ENCODE data around the gene NDUFB6.

NDUFB6 gene

DNA sequence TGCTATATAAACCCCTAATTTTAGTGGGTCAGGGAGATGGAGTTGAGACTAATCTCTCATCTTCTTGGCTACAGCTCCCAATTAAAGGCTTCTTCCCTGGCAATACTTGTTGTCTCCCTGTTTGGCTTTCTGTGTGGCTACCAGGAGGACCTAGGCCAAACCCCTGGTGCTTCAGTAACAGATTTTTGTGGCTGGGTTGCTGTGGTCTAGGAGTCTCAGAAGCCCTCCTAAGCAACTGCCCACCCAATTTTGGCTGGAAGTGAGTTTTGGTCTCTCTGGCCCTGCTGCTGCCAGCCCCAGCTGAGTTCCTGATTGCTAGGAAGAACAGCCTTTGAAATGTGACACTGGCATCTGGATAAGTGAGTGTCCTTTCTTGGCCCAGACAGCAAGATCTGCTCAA is 56.7 kb downstream of the NDUFB6 start:
- TF ChIP-seq, protein P1, sequence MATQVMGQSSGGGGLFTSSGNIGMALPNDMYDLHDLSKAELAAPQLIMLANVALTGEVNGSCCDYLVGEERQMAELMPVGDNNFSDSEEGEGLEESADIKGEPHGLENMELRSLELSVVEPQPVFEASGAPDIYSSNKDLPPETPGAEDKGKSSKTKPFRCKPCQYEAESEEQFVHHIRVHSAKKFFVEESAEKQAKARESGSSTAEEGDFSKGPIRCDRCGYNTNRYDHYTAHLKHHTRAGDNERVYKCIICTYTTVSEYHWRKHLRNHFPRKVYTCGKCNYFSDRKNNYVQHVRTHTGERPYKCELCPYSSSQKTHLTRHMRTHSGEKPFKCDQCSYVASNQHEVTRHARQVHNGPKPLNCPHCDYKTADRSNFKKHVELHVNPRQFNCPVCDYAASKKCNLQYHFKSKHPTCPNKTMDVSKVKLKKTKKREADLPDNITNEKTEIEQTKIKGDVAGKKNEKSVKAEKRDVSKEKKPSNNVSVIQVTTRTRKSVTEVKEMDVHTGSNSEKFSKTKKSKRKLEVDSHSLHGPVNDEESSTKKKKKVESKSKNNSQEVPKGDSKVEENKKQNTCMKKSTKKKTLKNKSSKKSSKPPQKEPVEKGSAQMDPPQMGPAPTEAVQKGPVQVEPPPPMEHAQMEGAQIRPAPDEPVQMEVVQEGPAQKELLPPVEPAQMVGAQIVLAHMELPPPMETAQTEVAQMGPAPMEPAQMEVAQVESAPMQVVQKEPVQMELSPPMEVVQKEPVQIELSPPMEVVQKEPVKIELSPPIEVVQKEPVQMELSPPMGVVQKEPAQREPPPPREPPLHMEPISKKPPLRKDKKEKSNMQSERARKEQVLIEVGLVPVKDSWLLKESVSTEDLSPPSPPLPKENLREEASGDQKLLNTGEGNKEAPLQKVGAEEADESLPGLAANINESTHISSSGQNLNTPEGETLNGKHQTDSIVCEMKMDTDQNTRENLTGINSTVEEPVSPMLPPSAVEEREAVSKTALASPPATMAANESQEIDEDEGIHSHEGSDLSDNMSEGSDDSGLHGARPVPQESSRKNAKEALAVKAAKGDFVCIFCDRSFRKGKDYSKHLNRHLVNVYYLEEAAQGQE (IDR thresholded peaks at IDR 0.05; ENCODE audit: insufficient replicate concordance, low read depth): no peak
- no peak for TF ChIP-seq SPI1 (IDR thresholded peaks at IDR 0.05; ENCODE audit: borderline replicate concordance, low read depth)
- no peak for TF ChIP-seq GABPA (IDR thresholded peaks at IDR 0.05; ENCODE audit: low read depth)
- TF ChIP-seq, protein P2, sequence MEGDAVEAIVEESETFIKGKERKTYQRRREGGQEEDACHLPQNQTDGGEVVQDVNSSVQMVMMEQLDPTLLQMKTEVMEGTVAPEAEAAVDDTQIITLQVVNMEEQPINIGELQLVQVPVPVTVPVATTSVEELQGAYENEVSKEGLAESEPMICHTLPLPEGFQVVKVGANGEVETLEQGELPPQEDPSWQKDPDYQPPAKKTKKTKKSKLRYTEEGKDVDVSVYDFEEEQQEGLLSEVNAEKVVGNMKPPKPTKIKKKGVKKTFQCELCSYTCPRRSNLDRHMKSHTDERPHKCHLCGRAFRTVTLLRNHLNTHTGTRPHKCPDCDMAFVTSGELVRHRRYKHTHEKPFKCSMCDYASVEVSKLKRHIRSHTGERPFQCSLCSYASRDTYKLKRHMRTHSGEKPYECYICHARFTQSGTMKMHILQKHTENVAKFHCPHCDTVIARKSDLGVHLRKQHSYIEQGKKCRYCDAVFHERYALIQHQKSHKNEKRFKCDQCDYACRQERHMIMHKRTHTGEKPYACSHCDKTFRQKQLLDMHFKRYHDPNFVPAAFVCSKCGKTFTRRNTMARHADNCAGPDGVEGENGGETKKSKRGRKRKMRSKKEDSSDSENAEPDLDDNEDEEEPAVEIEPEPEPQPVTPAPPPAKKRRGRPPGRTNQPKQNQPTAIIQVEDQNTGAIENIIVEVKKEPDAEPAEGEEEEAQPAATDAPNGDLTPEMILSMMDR (IDR thresholded peaks at IDR 0.05; ENCODE audit: insufficient read depth, low read length): no peak
- no peak for TF ChIP-seq POLR2AphosphoS5 (IDR thresholded peaks at IDR 0.05; ENCODE audit: low read depth)
- DNase-seq (ENCODE audit: low read depth in 1 of 2, low spot score in 1 of 2): no peak
- Histone ChIP-seq H3K27me3 (ENCODE audit: insufficient read depth, poor library complexity, severe bottlenecking) (no peaks in the 10 kb centered on the region), H3K4me3 (replicated peaks; ENCODE audit: insufficient read depth, low read length) (no peak overlapping the region), H3K27ac (replicated peaks) (no peak overlapping the region)

DNA sequence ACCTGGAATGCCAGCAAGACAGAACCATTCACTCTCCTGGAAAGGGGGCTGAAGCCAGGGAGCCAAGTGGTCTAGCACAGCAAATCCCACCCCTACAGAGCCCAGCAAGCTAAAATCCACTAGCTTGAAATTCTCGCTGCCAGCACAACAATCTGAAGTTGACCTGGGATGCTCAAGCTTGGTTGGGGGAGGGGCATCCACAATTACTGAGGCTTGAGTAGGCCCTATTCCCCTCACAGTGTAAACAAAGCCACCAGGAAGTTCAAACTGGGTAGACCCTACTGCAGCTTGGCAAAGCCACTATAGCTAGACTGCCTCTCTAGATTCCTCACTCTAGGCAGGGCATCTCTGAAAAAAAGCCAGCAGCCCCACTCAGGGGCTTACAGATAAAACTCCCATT is 64.2 kb downstream of the NDUFB6 start:
- no peak for DNase-seq (ENCODE audit: low read depth in 1 of 2, low spot score in 1 of 2)
- Histone ChIP-seq H3K27me3 (ENCODE audit: insufficient read depth, poor library complexity, severe bottlenecking) (no peaks in the 10 kb centered on the region), H3K27ac (replicated peaks) (no peak overlapping the region), H3K4me3 (replicated peaks; ENCODE audit: insufficient read depth, low read length) (no peak overlapping the region)
- TF ChIP-seq SPI1 (IDR thresholded peaks at IDR 0.05; ENCODE audit: borderline replicate concordance, low read depth): no peak

DNA sequence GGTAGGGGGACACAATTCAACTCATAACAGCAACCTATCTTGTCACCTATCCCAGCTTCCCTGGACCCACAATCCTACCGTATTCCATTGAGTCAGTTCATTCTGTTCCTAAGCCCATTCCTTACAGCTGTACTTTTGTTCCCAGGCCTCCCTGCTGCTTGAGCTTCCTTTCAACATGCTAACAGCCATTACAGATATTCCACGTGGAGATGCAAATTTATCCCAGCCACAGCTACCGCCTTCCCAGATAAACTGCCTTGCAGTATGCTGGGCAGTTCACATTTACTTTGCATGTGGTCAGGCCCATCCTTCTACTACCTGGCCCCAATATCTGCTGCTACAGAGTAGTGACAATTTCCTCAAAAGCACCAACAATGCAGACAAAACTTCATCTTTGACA is 70.0 kb downstream of the NDUFB6 start:
- DNase-seq (ENCODE audit: low read depth in 1 of 2, low spot score in 1 of 2): no peak
- Histone ChIP-seq H3K27me3 (ENCODE audit: insufficient read depth, poor library complexity, severe bottlenecking) (no peaks in the 10 kb centered on the region), H3K27ac (replicated peaks) (no peak overlapping the region), H3K4me3 (replicated peaks; ENCODE audit: insufficient read depth, low read length) (no peak overlapping the region)
- TF ChIP-seq GABPA (IDR thresholded peaks at IDR 0.05; ENCODE audit: low read depth): no peak
- TF ChIP-seq SPI1 (IDR thresholded peaks at IDR 0.05; ENCODE audit: borderline replicate concordance, low read depth): no peak
- TF ChIP-seq, protein P1 (IDR thresholded peaks at IDR 0.05; ENCODE audit: insufficient replicate concordance, low read depth): no peak
- TF ChIP-seq, protein P2 (IDR thresholded peaks at IDR 0.05; ENCODE audit: insufficient read depth, low read length): no peak
- no peak for TF ChIP-seq POLR2AphosphoS5 (IDR thresholded peaks at IDR 0.05; ENCODE audit: low read depth)

Data from HL-60 (cell line).